SK-N-SH (cell line): ENCODE data around the gene CCDC69.

ENCODE experiments used
- CTCF ChIP-seq: fragments of 200-600 bp; sonication (generic); IDR thresholded peaks from 2 replicates; pipeline ENCODE4 v1.6.1; 2017; ENCODE audit warnings: antibody characterized with exemption, mild to moderate bottlenecking, moderate library complexity
- JUND ChIP-seq: IDR thresholded peaks from 2 replicates; pipeline ENCODE4 v1.4.0; 2012
- TF ChIP-seq, protein P1 (sequence below): fragments of 150-350 bp; IDR thresholded peaks from 2 replicates; pipeline ENCODE4 v1.6.1; 2017; ENCODE audit warnings: antibody characterized with exemption, low read length, low read depth, borderline replicate concordance

GRCh38 chr5:151205411-151205810 is 18.5 kb downstream of the CCDC69 start:
- TF ChIP-seq JUND (no peak), CTCF (no peak)
- TF ChIP-seq, protein P1, sequence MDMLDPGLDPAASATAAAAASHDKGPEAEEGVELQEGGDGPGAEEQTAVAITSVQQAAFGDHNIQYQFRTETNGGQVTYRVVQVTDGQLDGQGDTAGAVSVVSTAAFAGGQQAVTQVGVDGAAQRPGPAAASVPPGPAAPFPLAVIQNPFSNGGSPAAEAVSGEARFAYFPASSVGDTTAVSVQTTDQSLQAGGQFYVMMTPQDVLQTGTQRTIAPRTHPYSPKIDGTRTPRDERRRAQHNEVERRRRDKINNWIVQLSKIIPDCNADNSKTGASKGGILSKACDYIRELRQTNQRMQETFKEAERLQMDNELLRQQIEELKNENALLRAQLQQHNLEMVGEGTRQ = no peak
